IMR-90 (cell line): Measurements from ENCODE around the gene SLC25A28.

Experiments used
- CEBPB ChIP-seq: IDR thresholded peaks from 2 replicates; pipeline ENCODE4 v1.6.1; 2012; ENCODE audit warnings: low read depth, low read length, improper control_type of control experiment
- MAFK ChIP-seq: IDR thresholded peaks from 2 replicates; pipeline ENCODE4 v1.6.1; 2012; ENCODE audit warnings: low read depth, low read length, improper control_type of control experiment
- MXI1 ChIP-seq: IDR thresholded peaks from 2 replicates; pipeline ENCODE4 v1.6.1; 2012; ENCODE audit warnings: low read depth, mild to moderate bottlenecking, low read length, moderate library complexity, borderline replicate concordance
- POLR2A ChIP-seq: IDR thresholded peaks from 2 replicates; pipeline ENCODE4 v1.6.1; 2012; ENCODE audit warnings: mild to moderate bottlenecking, low read depth, low read length
- TF ChIP-seq, protein P1 (sequence below): conservative IDR thresholded peaks from 2 replicates; pipeline ENCODE4 v1.5.1; 2012; ENCODE audit warnings: mild to moderate bottlenecking, low read depth, low read length, improper control_type of control experiment

DNA sequence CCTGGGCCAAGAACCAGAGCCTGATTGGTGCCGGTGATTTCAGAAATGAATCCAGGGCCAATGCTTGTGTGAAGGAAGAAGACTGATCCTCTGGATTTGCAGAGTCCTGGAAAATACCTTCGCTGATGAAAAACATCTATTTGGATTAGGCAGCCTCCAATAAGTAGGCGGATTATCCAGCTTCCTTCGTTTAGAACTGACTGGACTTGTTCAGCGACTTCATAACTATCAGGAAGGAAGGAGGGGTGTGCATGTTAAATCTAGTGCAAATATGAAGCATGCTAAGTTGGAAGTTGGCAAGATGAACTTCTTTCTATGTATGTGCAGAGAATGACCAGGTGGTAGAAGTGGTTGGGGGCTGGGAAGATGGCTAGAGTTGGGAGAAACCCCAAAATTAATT lies 46.4 kb downstream of the SLC25A28 start:
- no peak for TF ChIP-seq MAFK
- TF ChIP-seq, protein P1, sequence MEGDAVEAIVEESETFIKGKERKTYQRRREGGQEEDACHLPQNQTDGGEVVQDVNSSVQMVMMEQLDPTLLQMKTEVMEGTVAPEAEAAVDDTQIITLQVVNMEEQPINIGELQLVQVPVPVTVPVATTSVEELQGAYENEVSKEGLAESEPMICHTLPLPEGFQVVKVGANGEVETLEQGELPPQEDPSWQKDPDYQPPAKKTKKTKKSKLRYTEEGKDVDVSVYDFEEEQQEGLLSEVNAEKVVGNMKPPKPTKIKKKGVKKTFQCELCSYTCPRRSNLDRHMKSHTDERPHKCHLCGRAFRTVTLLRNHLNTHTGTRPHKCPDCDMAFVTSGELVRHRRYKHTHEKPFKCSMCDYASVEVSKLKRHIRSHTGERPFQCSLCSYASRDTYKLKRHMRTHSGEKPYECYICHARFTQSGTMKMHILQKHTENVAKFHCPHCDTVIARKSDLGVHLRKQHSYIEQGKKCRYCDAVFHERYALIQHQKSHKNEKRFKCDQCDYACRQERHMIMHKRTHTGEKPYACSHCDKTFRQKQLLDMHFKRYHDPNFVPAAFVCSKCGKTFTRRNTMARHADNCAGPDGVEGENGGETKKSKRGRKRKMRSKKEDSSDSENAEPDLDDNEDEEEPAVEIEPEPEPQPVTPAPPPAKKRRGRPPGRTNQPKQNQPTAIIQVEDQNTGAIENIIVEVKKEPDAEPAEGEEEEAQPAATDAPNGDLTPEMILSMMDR, result no peak
- TF ChIP-seq POLR2A, result no peak
- TF ChIP-seq MXI1, result no peak
- TF ChIP-seq CEBPB, result no peak
